OCI-LY1 (cell line): ENCODE measurements around the gene REV3L.
"Not testable (repeated sequence)": the region's sequence is repeated elsewhere in the genome, so short reads cannot be mapped to it uniquely, and the experiment has no call there.

ENCODE experiments used
- H2AFZ ChIP-seq: fragments of 200-600 bp; sonication (generic), shearing (Covaris generic); 2 replicates; pipeline ENCODE4 v1.6.0; 2014; ENCODE audit warnings: antibody characterized with exemption, mild to moderate bottlenecking, low read length
- H3F3A ChIP-seq: fragments of 200-600 bp; sonication (generic), shearing (Covaris generic); 2 replicates; pipeline ENCODE4 v1.6.0; 2014; ENCODE audit warnings: mild to moderate bottlenecking, antibody characterized with exemption, low read length, moderate library complexity; ENCODE audit not compliant: insufficient read depth
- H3K27ac ChIP-seq: fragments of 200-600 bp; sonication (generic); 2 replicates; pipeline ENCODE4 v1.5.1; 2014; ENCODE audit warnings: low read length, mixed run types, mild to moderate bottlenecking, low read depth; ENCODE audit not compliant: poor library complexity, severe bottlenecking
- H3K27me3 ChIP-seq: fragments of 200-600 bp; sonication (generic); 2 replicates; pipeline ENCODE4 v1.6.0; 2014; ENCODE audit warnings: antibody characterized with exemption, mild to moderate bottlenecking, low read length, moderate library complexity; ENCODE audit not compliant: insufficient read depth
- H3K36me3 ChIP-seq: fragments of 200-600 bp; sonication (generic); 2 replicates; pipeline ENCODE4 v1.6.1; 2014; ENCODE audit warnings: mild to moderate bottlenecking, antibody characterized with exemption, low read length, moderate library complexity, mixed read lengths; ENCODE audit not compliant: insufficient read depth
- H3K4me1 ChIP-seq: fragments of 200-600 bp; sonication (generic); 2 replicates; pipeline ENCODE4 v1.5.1; 2014; ENCODE audit warnings: mild to moderate bottlenecking, low read length, moderate library complexity; ENCODE audit not compliant: insufficient read depth, severe bottlenecking
- H3K4me2 ChIP-seq: fragments of 200-600 bp; sonication (generic), shearing (Covaris generic); 2 replicates; pipeline ENCODE4 v1.6.1; 2014; ENCODE audit warnings: low read length
- H3K4me3 ChIP-seq: fragments of 200-600 bp; sonication (generic); 2 replicates; pipeline ENCODE4 v1.5.1; 2014; ENCODE audit warnings: low read length, low read depth, mild to moderate bottlenecking, mixed read lengths; ENCODE audit not compliant: poor library complexity, severe bottlenecking
- H3K79me2 ChIP-seq: fragments of 200-600 bp; shearing (Covaris generic); 2 replicates; pipeline ENCODE4 v1.6.1; 2016; ENCODE audit warnings: mixed run types, low read length, mixed read lengths; ENCODE audit not compliant: insufficient read depth
- H3K9ac ChIP-seq: fragments of 200-600 bp; sonication (generic), shearing (Covaris generic); 2 replicates; pipeline ENCODE4 v1.6.1; 2014; ENCODE audit warnings: mild to moderate bottlenecking, low read length, mixed read lengths
- H3K9me2 ChIP-seq: fragments of 200-600 bp; sonication (generic), shearing (Covaris generic); 2 replicates; pipeline ENCODE4 v1.6.1; 2014; ENCODE audit warnings: low read depth, mild to moderate bottlenecking, low read length, mixed read lengths
- H3K9me3 ChIP-seq: fragments of 200-600 bp; shearing (Covaris generic); 2 replicates; pipeline ENCODE4 v1.6.1; 2014; ENCODE audit warnings: low read length, mixed read lengths
- H4K20me1 ChIP-seq: fragments of 200-600 bp; sonication (generic), shearing (Covaris generic); 2 replicates; pipeline ENCODE4 v1.6.0; 2016; ENCODE audit warnings: mild to moderate bottlenecking, low read length; ENCODE audit not compliant: insufficient read depth
- EZH2 ChIP-seq: fragments of 200-600 bp; sonication (generic), shearing (Covaris generic); IDR thresholded peaks from 2 replicates; pipeline ENCODE4 v1.8.0; 2017; ENCODE audit warnings: borderline replicate concordance, mixed run types, mild to moderate bottlenecking, antibody characterized with exemption, low read length, moderate library complexity, mixed read lengths
- TF ChIP-seq, protein P1 (sequence below): fragments of 200-600 bp; sonication (generic), shearing (Covaris generic); IDR thresholded peaks from 2 replicates; pipeline ENCODE4 v1.5.1; 2017; ENCODE audit warnings: mild to moderate bottlenecking, antibody characterized with exemption, low read length, moderate library complexity, mixed read lengths

Gene REV3L

DNA sequence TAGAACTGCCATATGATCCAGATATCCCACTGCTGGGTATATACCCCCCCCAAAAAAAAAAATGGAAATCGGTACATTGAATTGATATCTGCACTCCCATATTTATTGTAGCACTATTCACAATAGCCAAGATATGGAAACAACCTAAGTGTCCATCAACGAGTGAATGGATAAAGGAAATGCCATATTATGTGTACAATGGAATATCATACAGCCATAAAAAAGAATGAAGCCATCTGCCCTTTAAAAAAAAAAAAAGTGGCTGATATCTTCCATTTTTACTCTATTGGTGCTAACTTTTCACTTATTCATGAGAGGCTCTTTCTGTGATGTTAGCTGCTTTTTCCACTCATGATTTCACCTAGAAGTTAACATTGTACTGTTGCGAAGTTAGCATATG, 156.5 kb downstream of the REV3L start:
- H3K9ac ChIP-seq = no peak overlapping the region
- H3K79me2 ChIP-seq = no peaks in the 10 kb centered on the region
- no peak overlapping the region for H2AFZ ChIP-seq
- no peaks in the 10 kb centered on the region for H3K9me3 ChIP-seq
- no peaks in the 10 kb centered on the region for H4K20me1 ChIP-seq
- H3K36me3 ChIP-seq = peaks cover 88% of the 10 kb centered on the region
- H3K27ac ChIP-seq = no peak overlapping the region
- no peak overlapping the region for H3K4me2 ChIP-seq
- no peak for TF ChIP-seq EZH2
- TF ChIP-seq, protein P1, sequence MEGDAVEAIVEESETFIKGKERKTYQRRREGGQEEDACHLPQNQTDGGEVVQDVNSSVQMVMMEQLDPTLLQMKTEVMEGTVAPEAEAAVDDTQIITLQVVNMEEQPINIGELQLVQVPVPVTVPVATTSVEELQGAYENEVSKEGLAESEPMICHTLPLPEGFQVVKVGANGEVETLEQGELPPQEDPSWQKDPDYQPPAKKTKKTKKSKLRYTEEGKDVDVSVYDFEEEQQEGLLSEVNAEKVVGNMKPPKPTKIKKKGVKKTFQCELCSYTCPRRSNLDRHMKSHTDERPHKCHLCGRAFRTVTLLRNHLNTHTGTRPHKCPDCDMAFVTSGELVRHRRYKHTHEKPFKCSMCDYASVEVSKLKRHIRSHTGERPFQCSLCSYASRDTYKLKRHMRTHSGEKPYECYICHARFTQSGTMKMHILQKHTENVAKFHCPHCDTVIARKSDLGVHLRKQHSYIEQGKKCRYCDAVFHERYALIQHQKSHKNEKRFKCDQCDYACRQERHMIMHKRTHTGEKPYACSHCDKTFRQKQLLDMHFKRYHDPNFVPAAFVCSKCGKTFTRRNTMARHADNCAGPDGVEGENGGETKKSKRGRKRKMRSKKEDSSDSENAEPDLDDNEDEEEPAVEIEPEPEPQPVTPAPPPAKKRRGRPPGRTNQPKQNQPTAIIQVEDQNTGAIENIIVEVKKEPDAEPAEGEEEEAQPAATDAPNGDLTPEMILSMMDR = no peak
- no peaks in the 10 kb centered on the region for H3K4me1 ChIP-seq
- no peaks in the 10 kb centered on the region for H3F3A ChIP-seq
- no peak overlapping the region for H3K4me3 ChIP-seq
- no peaks in the 10 kb centered on the region for H3K27me3 ChIP-seq
- H3K9me2 ChIP-seq = no peaks in the 10 kb centered on the region

DNA sequence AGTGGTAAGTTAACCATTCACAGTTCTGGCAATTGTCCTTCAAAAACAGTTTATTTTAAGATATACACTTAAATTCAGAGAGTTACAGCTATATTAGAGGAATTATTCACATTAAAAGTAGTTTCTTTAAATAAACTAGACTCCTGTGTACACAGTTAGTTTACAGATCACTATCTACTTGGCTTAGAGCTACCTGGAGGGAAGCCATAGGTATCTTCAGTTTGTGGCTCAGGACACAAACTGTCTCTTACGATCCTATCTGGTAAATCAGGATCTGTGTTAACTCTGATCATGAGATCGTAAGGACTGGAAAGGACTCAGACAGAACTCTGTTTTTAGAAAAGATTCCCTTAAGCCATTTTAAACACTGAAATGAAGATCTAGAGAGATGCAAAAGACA, 160.9 kb downstream of the REV3L start:
- Histone ChIP-seq H3K27me3 (no peaks in the 10 kb centered on the region), H3K9me3 (no peaks in the 10 kb centered on the region), H3K4me1 (no peaks in the 10 kb centered on the region), H3K9ac (no peak overlapping the region), H3K4me3 (no peak overlapping the region), H3F3A (no peaks in the 10 kb centered on the region), H3K4me2 (no peak overlapping the region), H3K27ac (no peak overlapping the region), H2AFZ (no peak overlapping the region), H3K36me3 (peaks cover 80% of the 10 kb centered on the region), H3K79me2 (no peaks in the 10 kb centered on the region), H3K9me2 (no peaks in the 10 kb centered on the region), H4K20me1 (no peaks in the 10 kb centered on the region)
- TF ChIP-seq, protein P1 = no peak
- no peak for TF ChIP-seq EZH2

DNA sequence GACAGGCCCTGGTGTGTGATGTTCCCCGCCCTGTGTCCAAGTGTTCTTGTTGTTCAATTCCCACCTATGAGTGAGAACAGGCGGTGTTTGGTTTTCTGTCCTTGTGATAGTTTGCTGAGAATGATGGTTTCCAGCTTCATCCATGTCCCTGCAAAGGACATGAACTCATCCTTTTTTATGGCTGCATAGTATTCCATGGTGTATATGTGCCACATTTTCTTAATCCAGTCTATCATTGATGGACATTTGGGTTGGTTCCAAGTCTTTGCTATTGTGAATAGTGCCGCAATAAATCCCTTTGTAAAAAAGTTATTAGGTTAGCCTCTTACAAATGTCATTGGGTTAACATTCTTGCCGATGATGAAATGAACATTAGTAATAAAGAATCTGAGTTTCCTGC, 175.1 kb downstream of the REV3L start:
- not testable (repeated sequence) for H3K79me2 ChIP-seq, H3K9me2 ChIP-seq, H3K4me3 ChIP-seq, H2AFZ ChIP-seq, H3K9ac ChIP-seq, H3K27ac ChIP-seq, H3K9me3 ChIP-seq, H3K27me3 ChIP-seq, H4K20me1 ChIP-seq, H3K4me1 ChIP-seq, H3F3A ChIP-seq, H3K4me2 ChIP-seq
- H3K36me3 ChIP-seq = peaks cover 54% of the 10 kb centered on the region

DNA sequence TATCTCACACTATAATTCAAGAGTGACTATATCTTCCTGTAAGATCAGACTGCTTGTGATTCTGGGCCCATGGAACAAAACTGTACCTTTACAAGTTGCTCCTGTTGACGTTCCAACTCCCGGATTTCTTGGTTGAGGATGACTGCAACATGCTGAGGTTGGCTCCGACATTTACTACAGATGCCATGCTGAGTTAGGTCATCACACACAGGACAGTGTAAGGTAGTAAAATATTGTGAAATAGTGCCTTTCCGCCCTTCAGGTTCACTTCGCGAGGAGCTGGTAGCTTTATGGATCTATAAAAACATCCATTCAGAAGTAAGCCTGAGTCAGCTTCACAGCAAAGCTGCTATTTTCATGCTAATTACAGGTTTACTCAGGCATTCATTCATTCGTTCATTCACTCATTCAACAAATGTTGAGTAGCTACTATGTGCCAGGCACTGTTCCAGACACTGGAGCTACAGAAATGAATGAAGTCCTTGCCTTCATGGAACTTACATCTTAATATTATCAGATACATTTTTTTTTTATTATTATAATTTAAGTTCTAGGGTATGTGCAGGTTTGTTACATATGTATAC, 175.7 kb downstream of the REV3L start:
- H3K4me3 ChIP-seq = no peak overlapping the region
- H2AFZ ChIP-seq = no peak overlapping the region
- peaks cover 54% of the 10 kb centered on the region for H3K36me3 ChIP-seq
- H3K9ac ChIP-seq = no peak overlapping the region
- H3K4me2 ChIP-seq = no peak overlapping the region
- TF ChIP-seq EZH2 = no peak
- TF ChIP-seq, protein P1 = no peak
- H4K20me1 ChIP-seq = no peaks in the 10 kb centered on the region
- H3K4me1 ChIP-seq = peaks cover 4% of the 10 kb centered on the region
- H3K79me2 ChIP-seq = no peaks in the 10 kb centered on the region
- no peak overlapping the region for H3K27ac ChIP-seq
- H3K9me2 ChIP-seq = no peaks in the 10 kb centered on the region
- no peaks in the 10 kb centered on the region for H3K27me3 ChIP-seq
- H3F3A ChIP-seq = no peaks in the 10 kb centered on the region
- H3K9me3 ChIP-seq = no peaks in the 10 kb centered on the region
